NCI-H82 treated with DMSO at 0.1 percent for 48 hours (cell line): Measurements from ENCODE around the gene IL26.
"Not testable (repeated sequence)": the region's sequence is repeated elsewhere in the genome, so short reads cannot be mapped to it uniquely, and the experiment has no call there.

ENCODE experiments used
- DNase-seq: peaks from one replicate; lab custom pipeline; 2025; ENCODE audit not compliant: unreplicated experiment; lab: John Stamatoyannopoulos, UW

IL26 gene

DNA sequence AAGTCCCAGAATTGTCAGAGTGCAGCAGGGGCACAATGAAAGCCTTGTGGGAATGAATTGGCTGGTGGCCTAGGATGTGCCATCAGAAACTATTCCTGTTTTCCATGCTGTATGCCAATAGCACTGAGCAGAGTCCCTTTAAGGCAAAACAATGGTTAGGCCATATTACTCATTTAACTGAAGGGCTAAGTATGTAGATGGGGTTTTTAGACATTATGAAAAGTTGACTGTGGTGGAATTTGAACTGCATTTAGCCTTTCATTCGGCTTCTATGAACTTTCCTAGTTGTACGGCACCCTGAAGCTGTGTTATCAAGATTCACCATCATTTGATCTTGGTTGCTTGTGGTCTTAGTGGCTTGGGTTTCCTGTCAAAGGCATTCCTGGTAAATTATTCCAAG, 24.8 kb downstream of the IL26 start:
- no peak for DNase-seq

DNA sequence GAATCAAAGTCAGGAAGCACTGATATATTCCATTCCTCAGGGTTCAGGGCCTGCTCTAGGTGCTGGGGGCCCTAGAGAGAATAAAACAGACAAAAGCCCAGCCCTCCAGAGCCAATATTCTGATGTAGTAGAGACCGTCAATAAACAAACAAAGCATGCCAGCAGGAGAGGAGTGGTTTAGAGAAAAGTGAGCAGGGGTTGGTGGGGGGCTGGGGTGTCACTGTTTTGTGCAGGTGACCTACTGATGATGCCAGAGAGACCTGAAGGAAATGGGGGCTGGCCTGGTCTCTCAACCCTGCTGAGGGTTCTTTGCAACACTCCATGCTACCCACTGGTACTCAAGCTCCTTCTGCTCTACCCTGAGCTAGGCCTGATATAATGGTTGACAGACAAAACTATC, 26.5 kb downstream of the IL26 start:
- DNase-seq, result no peak

DNA sequence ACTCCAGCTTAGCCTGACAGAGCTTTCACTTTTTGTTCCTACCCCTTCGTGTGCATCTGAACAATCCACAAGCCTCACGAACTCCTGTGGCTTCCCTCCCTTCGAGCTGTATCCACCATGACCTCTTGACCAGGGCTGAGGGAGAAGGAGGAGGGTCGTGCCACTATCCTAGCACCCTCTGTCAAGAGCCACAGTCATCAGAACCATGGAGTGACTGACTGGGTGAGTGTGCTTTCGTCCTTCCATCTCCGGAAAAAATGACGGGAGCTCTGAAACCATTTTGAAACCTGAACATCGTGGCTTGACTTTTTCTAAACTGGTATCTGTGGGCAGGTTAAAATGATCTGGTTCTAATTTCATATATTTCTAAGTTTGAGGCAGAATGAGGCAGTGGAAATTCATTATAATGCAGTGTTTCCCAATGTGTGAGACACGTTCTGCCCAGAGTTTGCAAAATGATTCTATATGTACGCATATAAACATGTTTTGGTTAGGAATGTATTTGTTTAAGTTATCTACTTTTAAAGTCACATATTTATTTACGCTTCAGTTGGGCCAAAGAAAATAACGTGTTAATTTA, 27.0 kb downstream of the IL26 start:
- no peak for DNase-seq

GRCh38 chr12:68190301-68190700, 35.3 kb downstream of the IL26 start:
- no peak for DNase-seq

- DNase-seq, result no peak
Measured at GRCh38 chr12:68189821-68190242, 35.8 kb downstream of the IL26 start.

DNA sequence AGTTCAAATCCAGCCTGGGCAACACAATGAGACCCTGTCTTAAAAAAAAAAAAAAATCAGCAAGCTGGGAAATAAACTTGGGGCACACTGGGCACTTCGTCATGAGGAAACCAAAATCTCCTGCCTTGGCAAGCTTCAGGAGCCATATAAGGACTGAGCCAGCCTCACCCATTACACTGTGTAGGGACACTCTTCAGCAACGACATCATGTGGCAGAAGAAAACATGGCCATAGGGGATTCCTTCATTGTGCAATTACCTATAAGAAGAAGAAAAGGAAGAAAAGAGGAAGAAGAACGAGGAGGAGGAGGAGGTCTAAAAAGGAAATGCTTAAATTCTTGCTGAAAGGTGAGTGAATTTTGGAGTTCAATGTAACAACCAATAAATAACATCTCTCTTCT, 40.0 kb downstream of the IL26 start:
- no peak for DNase-seq

DNA sequence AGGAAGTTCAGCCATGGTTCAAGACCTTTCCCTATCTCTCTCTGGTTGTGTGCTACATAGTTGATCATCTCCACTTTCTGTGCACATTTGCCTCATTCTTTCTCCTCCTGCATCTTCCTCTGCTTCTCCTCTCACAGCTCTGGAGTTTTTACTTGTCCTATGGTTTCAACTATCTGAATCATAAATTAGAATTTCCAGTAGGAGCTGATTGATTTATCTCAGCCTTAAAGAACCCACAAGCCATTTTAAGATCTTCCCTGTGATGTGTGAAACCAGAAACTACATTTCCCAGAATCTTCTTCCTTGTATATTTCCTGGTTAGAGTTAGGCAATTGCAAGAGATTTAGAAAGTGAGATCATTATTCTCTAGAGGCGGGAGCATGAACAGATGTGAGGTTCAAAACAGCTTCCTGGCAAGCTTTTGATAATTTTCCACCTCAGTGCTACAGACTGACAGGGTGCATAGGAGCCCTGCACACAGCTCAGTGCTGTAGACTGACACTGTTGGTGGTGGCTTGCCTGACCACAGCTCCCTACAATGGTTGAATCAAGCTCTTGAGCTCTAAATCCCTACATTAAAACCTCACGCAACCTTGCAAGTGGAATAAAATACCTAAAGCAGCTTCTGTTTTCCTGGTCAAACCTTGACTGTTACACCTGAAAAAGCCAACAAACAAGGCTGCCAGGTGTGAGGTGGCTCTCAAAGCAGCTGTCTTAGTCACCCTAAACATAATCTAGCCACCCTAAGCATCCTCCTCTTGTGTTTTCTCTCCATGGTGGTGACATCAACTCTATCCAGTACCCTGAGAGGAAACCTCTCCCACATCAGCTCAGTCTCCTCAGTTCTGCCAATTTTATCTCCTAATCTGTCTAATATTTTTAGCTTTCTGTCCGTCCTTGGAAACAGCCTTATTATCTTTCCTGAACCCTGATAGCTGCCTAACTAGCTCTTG, 44.5 kb downstream of the IL26 start:
- DNase-seq, result no peak

- no peak for DNase-seq
Measured at GRCh38 chr12:68178774-68179439, 46.7 kb downstream of the IL26 start.

GRCh38 chr12:68178184-68178583, 47.4 kb downstream of the IL26 start:
- no peak for DNase-seq

DNA sequence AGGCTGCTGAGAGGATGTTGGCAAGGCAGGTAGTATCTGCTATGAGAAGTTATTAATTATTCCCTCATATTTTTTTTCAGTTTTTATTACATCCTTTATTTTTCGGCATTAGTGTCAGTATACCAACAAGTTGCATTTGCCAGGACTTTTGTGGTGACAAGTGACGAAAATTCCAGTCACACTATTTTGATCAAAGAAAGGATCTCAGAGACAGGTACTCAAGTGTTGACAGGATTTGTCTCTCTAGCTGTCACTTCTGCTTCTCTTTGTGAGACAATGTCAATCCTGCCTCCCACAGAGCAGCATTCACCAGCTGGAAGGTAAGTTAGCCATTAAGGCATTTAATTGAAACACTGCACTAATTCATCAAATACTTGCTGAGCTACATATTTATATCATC, 48.0 kb downstream of the IL26 start:
- DNase-seq, result no peak

- DNase-seq, result no peak
Measured at GRCh38 chr12:68176257-68176656, 49.4 kb downstream of the IL26 start.

DNA sequence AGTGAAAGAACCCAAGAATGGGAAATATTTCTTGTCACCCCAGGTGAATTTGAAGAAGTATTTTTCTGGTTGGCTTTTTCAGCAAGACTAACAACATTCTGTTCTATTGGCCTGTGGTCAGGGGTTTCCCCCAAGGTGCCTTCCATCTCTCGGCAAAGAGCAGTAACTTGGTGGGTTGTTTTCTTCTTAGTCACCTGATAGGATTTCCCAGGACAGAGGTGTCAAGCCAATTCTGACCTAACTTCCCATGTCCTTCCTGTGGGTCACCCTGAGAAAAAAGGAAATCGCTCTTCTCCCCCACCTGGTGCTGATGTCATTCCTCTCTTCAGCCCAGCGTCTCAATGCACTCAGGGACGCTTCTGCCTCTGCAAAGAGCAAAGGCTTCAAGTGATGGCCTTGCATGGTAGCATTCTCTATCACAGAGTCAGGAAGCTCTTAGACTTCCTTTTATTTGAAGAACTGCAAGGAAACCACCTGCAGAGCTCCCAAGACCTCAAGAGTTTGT, 50.0 kb downstream of the IL26 start:
- no peak for DNase-seq

DNA sequence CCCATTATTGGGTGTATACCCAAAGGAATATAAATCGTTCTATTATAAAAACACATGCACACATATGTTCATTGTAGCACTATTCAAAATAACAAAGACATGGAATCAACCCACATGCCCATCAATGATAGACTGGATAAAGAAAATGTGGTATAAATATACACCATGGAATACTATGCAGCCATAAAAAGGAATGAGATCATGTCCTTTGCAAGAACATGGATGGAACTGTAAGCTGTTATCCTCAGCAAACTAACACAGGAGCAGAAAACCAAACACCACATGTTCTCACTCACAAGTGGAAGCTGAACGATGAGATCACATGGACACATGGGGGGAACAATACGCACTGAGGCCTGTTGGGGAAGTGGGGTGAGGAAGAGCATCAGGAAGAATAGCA, 50.8 kb downstream of the IL26 start:
- DNase-seq, result not testable (repeated sequence)

DNA sequence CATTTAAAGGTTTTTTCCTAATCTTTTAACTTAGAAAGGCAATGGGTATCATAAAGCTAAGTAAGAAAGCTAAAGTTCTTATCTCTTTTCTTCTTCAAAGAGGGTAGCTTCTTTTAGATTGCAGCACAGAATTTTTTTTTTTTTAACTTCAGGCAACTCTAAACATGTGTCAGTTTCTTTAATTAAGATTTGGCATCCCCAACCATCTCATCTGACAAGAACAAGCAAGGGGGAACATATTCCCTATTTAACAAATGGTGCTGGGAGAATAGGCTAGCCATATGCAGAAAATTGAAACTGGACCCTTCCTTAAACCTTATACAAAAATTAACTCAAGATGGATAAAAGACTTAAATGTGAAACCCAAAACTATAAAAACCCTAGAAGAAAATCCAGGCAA, 51.8 kb downstream of the IL26 start:
- DNase-seq, result no peak

- no peak for DNase-seq
Measured at GRCh38 chr12:68170726-68171125, 54.9 kb downstream of the IL26 start.

DNA sequence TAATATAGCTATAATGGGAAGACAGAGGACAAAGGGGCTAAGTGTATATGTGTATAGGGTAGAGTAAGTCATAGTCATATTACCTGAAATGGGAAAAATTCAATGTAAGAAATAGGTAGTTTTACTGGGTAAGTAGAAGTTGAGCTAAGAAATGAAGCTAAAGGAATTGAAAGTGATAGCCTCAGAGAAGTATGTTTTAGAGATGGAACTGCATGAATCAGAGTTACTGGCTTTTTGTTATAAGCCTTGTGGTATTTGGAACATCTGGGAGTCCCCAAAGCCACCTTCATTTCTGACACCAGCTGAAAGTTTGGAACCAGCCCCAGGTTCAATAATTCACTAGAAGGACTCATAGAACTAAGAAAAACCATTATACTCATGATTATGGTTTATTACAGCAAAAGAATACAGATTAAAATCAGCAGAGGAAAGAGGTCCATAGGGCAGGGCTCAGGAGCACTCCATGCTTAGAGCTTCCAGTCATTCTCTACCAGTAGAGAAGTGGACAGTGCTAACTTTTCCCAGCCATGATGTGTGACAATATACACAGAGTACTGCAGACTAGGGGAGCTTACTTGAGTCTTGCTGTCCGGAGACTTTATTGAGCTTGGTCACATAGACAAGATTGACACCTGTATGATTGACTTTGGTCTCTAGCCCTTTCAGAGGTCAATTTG, 56.3 kb downstream of the IL26 start:
- DNase-seq, result no peak

DNA sequence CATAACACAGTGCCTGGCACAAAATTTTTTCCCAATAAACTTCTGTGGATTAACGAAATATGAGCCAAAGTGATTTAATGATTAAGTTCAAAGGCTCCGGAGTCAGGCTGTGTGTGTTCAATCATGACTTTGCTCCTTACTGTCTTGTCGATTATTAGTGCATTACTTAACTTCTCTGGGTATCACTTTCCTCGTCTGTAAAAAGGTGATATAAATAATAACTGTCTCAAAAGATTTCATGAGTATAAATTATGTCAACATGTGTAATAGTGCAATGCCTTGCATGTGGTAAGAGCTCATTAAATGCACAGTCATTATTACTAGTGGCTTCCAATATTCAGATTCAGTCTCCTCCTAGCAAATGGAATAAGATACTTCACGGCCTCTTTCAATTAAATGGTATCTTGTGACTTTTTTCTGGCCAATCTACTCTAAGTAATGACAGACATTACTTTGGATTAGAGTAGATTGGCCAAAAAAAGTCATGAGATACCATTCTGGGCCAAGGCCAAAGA, 59.2 kb downstream of the IL26 start:
- no peak for DNase-seq

- DNase-seq, result no peak
Measured at GRCh38 chr12:68163560-68164081, 62.0 kb downstream of the IL26 start.

DNA sequence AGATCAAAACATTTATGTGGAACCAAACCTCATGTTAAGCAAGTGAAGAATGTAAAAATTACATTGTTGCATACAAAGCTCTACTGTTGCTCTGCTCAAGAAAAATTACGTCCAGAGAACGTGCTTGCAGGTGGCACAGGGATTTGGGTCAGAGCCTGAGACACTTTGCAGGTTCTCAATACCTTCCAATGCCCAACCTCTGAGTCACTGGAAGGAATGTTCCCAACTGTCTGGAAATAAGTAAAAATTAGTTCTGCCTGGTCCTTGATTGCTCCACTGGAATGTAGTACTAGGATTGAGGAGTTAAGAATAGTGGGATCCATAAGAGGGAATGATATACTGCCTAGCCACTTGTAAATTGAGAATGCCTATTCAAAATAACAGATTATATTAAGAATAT, 63.2 kb downstream of the IL26 start:
- no peak for DNase-seq

DNA sequence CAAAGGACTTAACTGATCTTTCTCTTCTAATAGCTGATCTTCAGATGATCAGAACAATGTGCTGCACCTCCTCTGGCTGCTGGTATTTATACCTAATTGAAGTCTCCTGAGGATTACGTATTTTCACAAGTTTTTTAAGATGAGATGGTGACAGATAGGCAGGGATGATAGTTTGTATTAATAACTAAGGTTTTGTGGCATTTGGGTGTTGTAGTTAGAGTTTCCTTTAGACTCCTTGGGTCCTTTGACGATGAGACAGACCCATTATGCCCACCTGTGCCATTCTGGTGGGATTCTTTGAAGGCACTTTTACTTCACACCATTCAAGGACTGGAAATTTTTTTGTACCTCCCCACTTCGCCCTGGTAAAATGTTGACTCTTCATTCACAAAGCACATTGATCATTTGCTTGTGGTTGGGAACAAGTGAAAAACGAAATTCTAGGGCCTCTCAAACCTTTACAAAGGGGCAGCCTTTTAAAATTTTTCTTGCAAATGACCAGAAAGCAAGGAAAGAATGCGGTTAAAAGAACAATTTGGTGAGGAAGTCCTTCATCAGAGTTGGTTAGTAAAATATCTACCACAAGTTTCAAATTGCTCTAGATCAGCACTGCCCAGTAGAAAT, 65.8 kb downstream of the IL26 start, which contains the start of gene IFNG:
Gene IFNG, minus strand, starts transcription at position 60 of the 624 bp plus-strand sequence. CDS start 125 bp downstream, outside the sequence.
- no peak for DNase-seq
